Metanephros (tissue), 2 donors: ENCODE results near the gene NFATC4. TPM values are rescaled to one million over a fixed set of nuclear protein-coding genes. Genes with fewer than 3 reads are reported as not detected.

Experiments used
- small RNA-seq: library from RNA; depleted of rRNA; stranded (forward); fragments of <200 nt; gene quantifications from one replicate; pipeline ENCODE3, GENCODE V24; 2014; ENCODE audit warnings: low replicate concordance
- total RNA-seq: library from RNA; depleted of rRNA; stranded (reverse); fragments of >200 nt; gene quantifications from one replicate; pipeline ENCODE4 v1.2.3, GENCODE V29; 2014

NFATC4 gene
- 53.0 TPM for total RNA-seq

GRCh38 chr14:24367514-24368211 lies at the start of gene NFATC4:
Gene NFATC4, plus strand, starts transcription at chr14:24368184. Its CDS starts 157 bp downstream, at chr14:24368341.

GRCh38 chr14:24334431-24335291 lies 33.3 kb upstream of the NFATC4 start, which contains the start of gene ADCY4:
Gene ADCY4, minus strand, starts transcription at chr14:24335071. Its CDS starts 419 bp downstream, at chr14:24334652.

GRCh38 chr14:24339284-24340151 lies 28.5 kb upstream of the NFATC4 start, which contains the start of gene RIPK3:
Gene RIPK3, minus strand, starts transcription at chr14:24339991. Its CDS starts 165 bp downstream, at chr14:24339826.

GRCh38 chr14:24398653-24399446 lies 30.9 kb downstream of the NFATC4 start, which contains the start of gene NYNRIN:
Gene NYNRIN, plus strand, starts transcription at chr14:24399003. Its CDS starts 244 bp downstream, at chr14:24399247.

Small RNA genes lying within 50 kb of the gene (small RNA-seq; reads per million reads assigned to genes)
- not detected for gene RF00026

Other genes with a start within 250 kb of the NFATC4 start
- gene FITM1, start 237.5 kb upstream of the NFATC4 start, total RNA-seq, result 39.1 TPM
- 95.0 TPM for gene PSME1, start 232.0 kb upstream of the NFATC4 start, total RNA-seq
- gene EMC9, start 226.6 kb upstream of the NFATC4 start, total RNA-seq, result 13.4 TPM
- 85.5 TPM for gene PSME2, start 221.6 kb upstream of the NFATC4 start, total RNA-seq
- 52.8 TPM for gene RNF31, start 220.7 kb upstream of the NFATC4 start, total RNA-seq
- gene IRF9, start 206.9 kb upstream of the NFATC4 start, total RNA-seq, result 58.3 TPM
- 28.1 TPM for gene REC8, start 196.1 kb upstream of the NFATC4 start, total RNA-seq
- gene IPO4, start 179.4 kb upstream of the NFATC4 start, total RNA-seq, result 56.7 TPM
- gene TM9SF1, start 172.7 kb upstream of the NFATC4 start, total RNA-seq, result 51.6 TPM
- not detected for gene TSSK4, start 162.5 kb upstream of the NFATC4 start, total RNA-seq
- gene CHMP4A, start 154.7 kb upstream of the NFATC4 start, total RNA-seq, result 21.8 TPM
- gene MDP1, start 152.1 kb upstream of the NFATC4 start, total RNA-seq, result 14.4 TPM
- 56.1 TPM for gene NEDD8, start 135.8 kb upstream of the NFATC4 start, total RNA-seq
- 60.7 TPM for gene GMPR2, start 135.3 kb upstream of the NFATC4 start, total RNA-seq
- 48.2 TPM for gene TINF2, start 125.6 kb upstream of the NFATC4 start, total RNA-seq
- gene TGM1, start 105.0 kb upstream of the NFATC4 start, total RNA-seq, result 0.29 TPM
- gene RABGGTA, start 96.6 kb upstream of the NFATC4 start, total RNA-seq, result 18.9 TPM
- gene DHRS1, start 68.4 kb upstream of the NFATC4 start, total RNA-seq, result 29.6 TPM
- 18.5 TPM for gene NOP9, start 68.3 kb upstream of the NFATC4 start, total RNA-seq
- gene CIDEB, start 60.2 kb upstream of the NFATC4 start, total RNA-seq, result 13.8 TPM
- 9.1 TPM for gene LTB4R2, start 58.0 kb upstream of the NFATC4 start, total RNA-seq
- gene LTB4R, start 56.7 kb upstream of the NFATC4 start, total RNA-seq, result 6.7 TPM
- gene ADCY4, start 33.1 kb upstream of the NFATC4 start, total RNA-seq, result 29.7 TPM
- gene RIPK3, start 28.2 kb upstream of the NFATC4 start, total RNA-seq, result 4.3 TPM
- gene NYNRIN, start 30.8 kb downstream of the NFATC4 start, total RNA-seq, result 37.2 TPM
- gene CBLN3, start 61.5 kb downstream of the NFATC4 start, total RNA-seq, result 2.6 TPM
- gene KHNYN, start 61.8 kb downstream of the NFATC4 start, total RNA-seq, result 47.3 TPM
- gene SDR39U1, start 74.6 kb downstream of the NFATC4 start, total RNA-seq, result 28.1 TPM
- not detected for gene CMA1, start 140.1 kb downstream of the NFATC4 start, total RNA-seq
- 27.3 TPM for gene CTSG, start 208.1 kb downstream of the NFATC4 start, total RNA-seq
- not detected for gene GZMH, start 241.5 kb downstream of the NFATC4 start, total RNA-seq